ENCODE results near the gene HBD.

The HBD gene

GRCh38 chr11:5196731-5197130 is 37.6 kb downstream of the HBD start:
- no peak for TF ChIP-seq CTCF (IDR thresholded peaks at IDR 0.05; ENCODE audit: low read depth, low read length)
- DNase-seq, result no peak

GRCh38 chr11:5196067-5196466 is 38.2 kb downstream of the HBD start:
- no peak for TF ChIP-seq CTCF (IDR thresholded peaks at IDR 0.05; ENCODE audit: low read depth, low read length)
- no peaks in the 10 kb centered on the region for H3K36me3 ChIP-seq
- H3K4me1 ChIP-seq, result no peaks in the 10 kb centered on the region
- DNase-seq, result no peak
- no peak overlapping the region for H3K4me3 ChIP-seq (ENCODE audit: low read depth, low read length)
- no peaks in the 10 kb centered on the region for H3K9me3 ChIP-seq
- no peaks in the 10 kb centered on the region for H3K27me3 ChIP-seq

More at GRCh38 chr11:5196731-5197130, 37.6 kb downstream of the HBD start:
- Histone ChIP-seq H3K4me1 (no peaks in the 10 kb centered on the region), H3K9me3 (no peaks in the 10 kb centered on the region), H3K4me3 (ENCODE audit: low read depth, low read length) (no peak overlapping the region), H3K27me3 (no peaks in the 10 kb centered on the region), H3K36me3 (no peaks in the 10 kb centered on the region)

GRCh38 chr11:5192738-5193137 is 41.5 kb downstream of the HBD start:
- Histone ChIP-seq H3K4me1 (no peaks in the 10 kb centered on the region), H3K9me3 (no peaks in the 10 kb centered on the region), H3K4me3 (ENCODE audit: low read depth, low read length) (no peak overlapping the region), H3K36me3 (no peaks in the 10 kb centered on the region), H3K27me3 (no peaks in the 10 kb centered on the region)
- no peak for DNase-seq
- no peak for TF ChIP-seq CTCF (IDR thresholded peaks at IDR 0.05; ENCODE audit: low read depth, low read length)

- Histone ChIP-seq H3K4me3 (ENCODE audit: low read depth, low read length) (no peak overlapping the region), H3K36me3 (no peaks in the 10 kb centered on the region), H3K9me3 (no peaks in the 10 kb centered on the region), H3K4me1 (no peaks in the 10 kb centered on the region), H3K27me3 (no peaks in the 10 kb centered on the region)
- no peak for TF ChIP-seq CTCF (IDR thresholded peaks at IDR 0.05; ENCODE audit: low read depth, low read length)
- DNase-seq, result no peak
These were observed 46.1 kb downstream of the HBD start for GRCh38 chr11:5188201-5188600.

Data from BE2C (cell line).